GDM1 (cell line): Measurements from ENCODE around the gene KDM5B.
"Not testable (repeated sequence)": the region's sequence is repeated elsewhere in the genome, so short reads cannot be mapped to it uniquely, and the experiment has no call there.

ENCODE experiments used
- DNase-seq: peaks from one replicate; lab custom pipeline; 2025; lab: John Stamatoyannopoulos, UW

KDM5B gene

GRCh38 chr1:202812176-202813026, 4.2 kb upstream of the KDM5B start:
- DNase-seq, result no peak

- no peak for DNase-seq
These were observed 3.3 kb upstream of the KDM5B start for GRCh38 chr1:202811296-202812175.

GRCh38 chr1:202810615-202811295, 2.5 kb upstream of the KDM5B start, which contains the start of gene PCAT6:
Gene PCAT6 (plus strand): TSS chr1:202810954.
- peak; percentile 84 for DNase-seq

GRCh38 chr1:202810193-202810614, 2.0 kb upstream of the KDM5B start:
- DNase-seq, result no peak

- no peak for DNase-seq
These were observed 1.5 kb upstream of the KDM5B start for GRCh38 chr1:202809597-202810159.

- DNase-seq, result no peak
These were observed 733 bp downstream of the KDM5B start for GRCh38 chr1:202807451-202807925.

GRCh38 chr1:202806845-202807450, 1.3 kb downstream of the KDM5B start:
- DNase-seq, result peak; percentile 42

- DNase-seq, result no peak
These were observed 2.1 kb downstream of the KDM5B start for GRCh38 chr1:202805886-202806844.

- DNase-seq, result no peak
These were observed 4.1 kb downstream of the KDM5B start for GRCh38 chr1:202804126-202804525.

GRCh38 chr1:202802998-202803932, 5.0 kb downstream of the KDM5B start:
- no peak for DNase-seq

- no peak for DNase-seq
These were observed 6.2 kb downstream of the KDM5B start for GRCh38 chr1:202802034-202802433.

- no peak for DNase-seq
These were observed 7.0 kb downstream of the KDM5B start for GRCh38 chr1:202801175-202801574.

- no peak for DNase-seq
These were observed 7.5 kb downstream of the KDM5B start for GRCh38 chr1:202800742-202801141.

GRCh38 chr1:202798792-202799331, 9.4 kb downstream of the KDM5B start:
- DNase-seq, result no peak

- DNase-seq, result no peak
These were observed 10.0 kb downstream of the KDM5B start for GRCh38 chr1:202798260-202798659.

- DNase-seq, result no peak
These were observed 11.6 kb downstream of the KDM5B start for GRCh38 chr1:202796670-202797069.

- DNase-seq, result not testable (repeated sequence)
These were observed 13.3 kb downstream of the KDM5B start for GRCh38 chr1:202794931-202795330.

GRCh38 chr1:202794051-202794740, 14.0 kb downstream of the KDM5B start:
- DNase-seq, result no peak
